Lower lobe of right lung (tissue), 2 donors: ENCODE data around the gene MLKL. TPM values are rescaled to one million over a fixed set of nuclear protein-coding genes. Genes with fewer than 3 reads are reported as not detected.

Source experiments
- ATAC-seq, 2 donors: fragments of 200-7000 bp; cut with Tn5 transposase; one replicate each; pipeline ENCODE4 v1.9.1; 2020 to 2022; ENCODE audit warnings: mild to moderate bottlenecking in 2 of 2, moderate library complexity in 2 of 2
- DNase-seq: peaks from one replicate; pipeline ENCODE4 v3.0.0-alpha.2; 2020
- H3K27ac ChIP-seq: fragments of 200-600 bp; one replicate; pipeline ENCODE4 v1.8.0; 2022
- H3K27me3 ChIP-seq: fragments of 200-600 bp; one replicate; pipeline ENCODE4 v1.8.0; 2022; ENCODE audit warnings: low read depth
- H3K36me3 ChIP-seq: fragments of 200-600 bp; one replicate; pipeline ENCODE4 v1.8.0; 2022; ENCODE audit warnings: mild to moderate bottlenecking
- H3K4me1 ChIP-seq: fragments of 200-600 bp; one replicate; pipeline ENCODE4 v1.8.0; 2022
- H3K4me3 ChIP-seq: fragments of 200-600 bp; one replicate; pipeline ENCODE4 v1.8.0; 2022; ENCODE audit warnings: mild to moderate bottlenecking
- H3K9me3 ChIP-seq: fragments of 200-600 bp; one replicate; pipeline ENCODE4 v1.8.0; 2022
- CTCF ChIP-seq: fragments of 200-600 bp; IDR thresholded peaks from one replicate; pipeline ENCODE4 v1.8.0; 2022; ENCODE audit warnings: antibody characterized with exemption, mild to moderate bottlenecking
- intact Hi-C: fragments of 100-400 bp; cut with DNase I; formaldehyde crosslinking; loops from one replicate; pipeline ENCODE4 v1.11.0; 2022
- total RNA-seq: library from RNA; stranded (reverse); fragmentation: NEBNext Ultra II Directional; extraction: Animal tissue kit (Norgen Biotek cat#: 25700); gene quantifications from one replicate; pipeline ENCODE4 v1.2.1, GENCODE V29; 2021
- donor health status: DM: no; HTN: yes; CAD: no; lungs with severe emphysema.

MLKL gene
- total RNA-seq, 1 donor from 2014 or later: 36.7 TPM

- Histone ChIP-seq H3K9me3 (no peaks in the 10 kb centered on the region), H3K4me3 (no peak overlapping the region), H3K27me3 (no peaks in the 10 kb centered on the region), H3K4me1 (no peaks in the 10 kb centered on the region), H3K27ac (no peak overlapping the region), H3K36me3 (peaks cover 97% of the 10 kb centered on the region)
- ATAC-seq (peak; percentile 27 to 33), DNase-seq (no peak)
- intact Hi-C loops: no loop called here
- no peak for TF ChIP-seq CTCF
These were observed 74.9 kb downstream of the MLKL start for GRCh38 chr16:74625500-74626350.

- no peak for DNase-seq
- Histone ChIP-seq H3K4me1 (no peaks in the 10 kb centered on the region), H3K27me3 (no peaks in the 10 kb centered on the region), H3K9me3 (no peaks in the 10 kb centered on the region), H3K27ac (no peak overlapping the region), H3K36me3 (peaks cover 78% of the 10 kb centered on the region), H3K4me3 (no peak overlapping the region)
- no peak for ATAC-seq
- intact Hi-C loops: no loop called here
- no peak for TF ChIP-seq CTCF
These were observed 76.8 kb downstream of the MLKL start for GRCh38 chr16:74623839-74624235.

- DNase-seq (no peak), ATAC-seq (peak; percentile 59 to 69)
- Histone ChIP-seq H3K27ac (no peak overlapping the region), H3K27me3 (no peaks in the 10 kb centered on the region), H3K4me3 (no peak overlapping the region), H3K4me1 (no peaks in the 10 kb centered on the region), H3K9me3 (no peaks in the 10 kb centered on the region), H3K36me3 (peaks cover 73% of the 10 kb centered on the region)
- peak; percentile 66 for TF ChIP-seq CTCF
- intact Hi-C loops: no loop called here
These were observed 77.3 kb downstream of the MLKL start for GRCh38 chr16:74623214-74623838.

- Histone ChIP-seq H3K36me3 (peaks cover 60% of the 10 kb centered on the region), H3K4me3 (no peak overlapping the region), H3K9me3 (no peaks in the 10 kb centered on the region), H3K27ac (no peak overlapping the region), H3K27me3 (no peaks in the 10 kb centered on the region), H3K4me1 (no peaks in the 10 kb centered on the region)
- ATAC-seq (no peak), DNase-seq (no peak)
- intact Hi-C loops: no loop called here
- no peak for TF ChIP-seq CTCF
These were observed 78.7 kb downstream of the MLKL start for GRCh38 chr16:74622005-74622404.

Other genes with a start within 250 kb of the MLKL start
- gene GLG1, start 93.7 kb downstream of the MLKL start, total RNA-seq: 110 TPM
- 22.5 TPM for gene RFWD3, start 34.0 kb downstream of the MLKL start, total RNA-seq
- 2.5 TPM for gene FA2H, start 74.0 kb upstream of the MLKL start, total RNA-seq